GM23248 (cell line): ENCODE measurements around the gene AFMID. TPM values are rescaled to one million over a fixed set of nuclear protein-coding genes. Genes with fewer than 3 reads are reported as not detected.
A peak's percentile ranks its signal among the peaks of the same experiment; 100 is the strongest.

Experiments
- DNase-seq: peaks from one replicate; pipeline ENCODE4 v3.0.0-alpha.2; 2015
- H2AFZ ChIP-seq: fragments of 200-600 bp; sonication (generic); 2 replicates; pipeline ENCODE4 v1.6.1; 2016; ENCODE audit warnings: antibody characterized with exemption
- H3F3A ChIP-seq: fragments of 200-600 bp; sonication (generic); 2 replicates; pipeline ENCODE4 v1.6.1; 2016; ENCODE audit warnings: mild to moderate bottlenecking, antibody characterized with exemption, mixed run types; ENCODE audit not compliant: insufficient read depth
- H3K27ac ChIP-seq: fragments of 200-600 bp; sonication (generic); 2 replicates; pipeline ENCODE4 v1.5.1; 2016; ENCODE audit warnings: mild to moderate bottlenecking
- H3K27me3 ChIP-seq: fragments of 200-600 bp; sonication (generic); replicated peaks from 2 replicates; pipeline ENCODE4 v1.6.1; 2016; ENCODE audit warnings: mild to moderate bottlenecking; ENCODE audit not compliant: insufficient read depth
- H3K36me3 ChIP-seq: fragments of 200-600 bp; sonication (generic); 2 replicates; pipeline ENCODE4 v1.6.1; 2016; ENCODE audit warnings: low read depth, mild to moderate bottlenecking
- H3K4me1 ChIP-seq: fragments of 200-600 bp; sonication (generic); 2 replicates; pipeline ENCODE4 v1.6.1; 2016; ENCODE audit warnings: mild to moderate bottlenecking; ENCODE audit not compliant: insufficient read depth
- H3K4me2 ChIP-seq: fragments of 200-600 bp; sonication (generic); one replicate; pipeline ENCODE4 v1.6.1; 2016; ENCODE audit warnings: mild to moderate bottlenecking; ENCODE audit not compliant: unreplicated experiment
- H3K4me3 ChIP-seq: fragments of 200-600 bp; sonication (generic); 2 replicates; pipeline ENCODE4 v1.5.1; 2016; ENCODE audit warnings: mild to moderate bottlenecking
- H3K79me2 ChIP-seq: fragments of 200-600 bp; sonication (generic); 2 replicates; pipeline ENCODE4 v1.6.1; 2016; ENCODE audit warnings: mild to moderate bottlenecking; ENCODE audit not compliant: insufficient read depth
- H3K9ac ChIP-seq: fragments of 200-600 bp; sonication (generic); 2 replicates; pipeline ENCODE4 v1.6.1; 2016; ENCODE audit warnings: mild to moderate bottlenecking
- H3K9me2 ChIP-seq: fragments of 200-600 bp; sonication (generic); 2 replicates; pipeline ENCODE4 v1.6.1; 2016; ENCODE audit warnings: mixed run types, mild to moderate bottlenecking, moderate library complexity; ENCODE audit not compliant: insufficient read depth
- H3K9me3 ChIP-seq: fragments of 200-600 bp; sonication (generic); one replicate; pipeline ENCODE4 v1.6.1; 2017; ENCODE audit warnings: low read depth
- H4K20me1 ChIP-seq: fragments of 200-600 bp; sonication (generic); 2 replicates; pipeline ENCODE4 v1.6.0; 2016; ENCODE audit not compliant: insufficient read depth
- EZH2 ChIP-seq: fragments of 200-600 bp; sonication (generic); IDR thresholded peaks from 2 replicates; pipeline ENCODE4 v1.6.1; 2018; ENCODE audit warnings: antibody characterized with exemption, mild to moderate bottlenecking; ENCODE audit not compliant: insufficient read depth, poor library complexity, severe bottlenecking
- EZH2phosphoT487 ChIP-seq: fragments of 200-600 bp; sonication (generic); IDR thresholded peaks from 2 replicates; pipeline ENCODE4 v1.6.1; 2018; ENCODE audit warnings: antibody characterized with exemption, moderate library complexity, mild to moderate bottlenecking, low read depth; ENCODE audit not compliant: insufficient read depth
- WGBS, 2 experiments: methylation state at CpG; one replicate each; pipeline ENCODE4 v1.1.6; 2015 to 2017; ENCODE audit warnings: low lambda C conversion rate in 2 of 2, low coverage in 1 of 2; ENCODE audit errors: missing lambda C conversion rate in 2 of 2; 5-methylcytosine and 5-hydroxymethylcytosine counted together
- in situ Hi-C: fragments of 300-500 bp; cut with MboI; formaldehyde crosslinking; loops from 2 replicates; pipeline ENCODE4 v1.15.0; 2020
- polyA plus RNA-seq: library from polyadenylated mRNA; unstranded; fragments of >200 nt; fragmentation: Nextera tagmentation; extraction: Ambion mirVana; gene quantifications from 2 replicates; pipeline ENCODE4 v1.2.1, GENCODE V29; 2016
- total RNA-seq: library from RNA; depleted of rRNA; stranded (reverse); fragments of >200 nt; shearing (Covaris generic); gene quantifications from 2 replicates; pipeline ENCODE4 v1.2.3, GENCODE V29; 2014

AFMID gene
- total and polyA plus RNA-seq, 2 experiments from 2014 or later, result 22.9 to 24.1 TPM

- Histone ChIP-seq H3K36me3 (no peaks in the 10 kb centered on the region), H3K4me2 (no peak overlapping the region), H3K9me2 (no peaks in the 10 kb centered on the region), H2AFZ (no peak overlapping the region), H3K4me1 (no peaks in the 10 kb centered on the region), H3K9me3 (no peaks in the 10 kb centered on the region), H3K9ac (no peak overlapping the region), H3K27ac (no peak overlapping the region), H4K20me1 (no peaks in the 10 kb centered on the region), H3F3A (no peaks in the 10 kb centered on the region), H3K27me3 (no peaks in the 10 kb centered on the region), H3K79me2 (peaks cover 5% of the 10 kb centered on the region), H3K4me3 (no peak overlapping the region)
- 81 to 85% methylated on average over 10 of the region's 10 CpGs for whole genome bisulfite sequencing, 2 experiments
- no peak for TF ChIP-seq EZH2phosphoT487
- TF ChIP-seq EZH2, result no peak
- in situ Hi-C loops, result no loop called here
- no peak for DNase-seq
These were observed 2.8 kb upstream of the AFMID start for GRCh38 chr17:78184351-78184750.

GRCh38 chr17:78184868-78185267, 2.3 kb upstream of the AFMID start:
- Histone ChIP-seq H3K27me3 (no peaks in the 10 kb centered on the region), H4K20me1 (no peaks in the 10 kb centered on the region), H3K79me2 (peaks cover 5% of the 10 kb centered on the region), H3K4me2 (no peak overlapping the region), H3K36me3 (no peaks in the 10 kb centered on the region), H3K9ac (no peak overlapping the region), H3K4me1 (no peaks in the 10 kb centered on the region), H3K9me2 (no peaks in the 10 kb centered on the region), H2AFZ (no peak overlapping the region), H3K4me3 (no peak overlapping the region), H3K27ac (no peak overlapping the region), H3F3A (no peaks in the 10 kb centered on the region), H3K9me3 (no peaks in the 10 kb centered on the region)
- in situ Hi-C loops, result no loop called here
- WGBS, 2 experiments, result 90 to 92% methylated on average over 9 of the region's 9 CpGs
- no peak for DNase-seq
- TF ChIP-seq EZH2phosphoT487 (no peak), EZH2 (no peak)

GRCh38 chr17:78185981-78186691, 1.0 kb upstream of the AFMID start:
- Histone ChIP-seq H3K27me3 (no peaks in the 10 kb centered on the region), H3K9me3 (no peaks in the 10 kb centered on the region), H3F3A (no peaks in the 10 kb centered on the region), H3K27ac (no peak overlapping the region), H3K36me3 (no peaks in the 10 kb centered on the region), H2AFZ (peak overlapping the region; percentile 93), H3K4me1 (no peaks in the 10 kb centered on the region), H3K9me2 (no peaks in the 10 kb centered on the region), H3K4me2 (no peak overlapping the region), H3K4me3 (peak overlapping the region; percentile 83), H4K20me1 (no peaks in the 10 kb centered on the region), H3K79me2 (peaks cover 5% of the 10 kb centered on the region), H3K9ac (0 out of 2 replicates have a peak overlapping the region, but pooled peaks have one; percentile 16)
- TF ChIP-seq EZH2 (no peak), EZH2phosphoT487 (no peak)
- DNase-seq, result peak; percentile 54
- in situ Hi-C loops, result no loop called here
- 34 to 40% methylated on average over 10 of the region's 10 CpGs for WGBS, 2 experiments

GRCh38 chr17:78196716-78197115, 9.6 kb downstream of the AFMID start:
- WGBS, 2 experiments, result 98% methylated on average over 5 of the region's 5 CpGs
- no peak for DNase-seq
- Histone ChIP-seq H3K4me1 (no peaks in the 10 kb centered on the region), H3K79me2 (no peaks in the 10 kb centered on the region), H3K27ac (no peak overlapping the region), H3K9me3 (no peaks in the 10 kb centered on the region), H3K4me3 (no peak overlapping the region), H3K27me3 (no peaks in the 10 kb centered on the region), H2AFZ (no peak overlapping the region), H3F3A (no peaks in the 10 kb centered on the region), H3K36me3 (no peaks in the 10 kb centered on the region), H4K20me1 (no peaks in the 10 kb centered on the region), H3K9me2 (no peaks in the 10 kb centered on the region), H3K4me2 (no peak overlapping the region), H3K9ac (no peak overlapping the region)
- in situ Hi-C loops, result no loop called here
- TF ChIP-seq EZH2phosphoT487 (no peak), EZH2 (no peak)
